Measurements from ENCODE around the gene RAD51B. TPM values are rescaled to one million over a fixed set of nuclear protein-coding genes. Genes with fewer than 3 reads are reported as not detected.

RAD51B gene
- total RNA-seq, 1 donor from 2014 or later: 25.1 TPM

- H3K9me3 Mint-ChIP-seq: peaks cover 19% of the 10 kb centered on the region
- H3K27me3 Mint-ChIP-seq (ENCODE audit: low read depth): no peaks in the 10 kb centered on the region
- peaks cover 5% of the 10 kb centered on the region for H3K4me1 Mint-ChIP-seq (ENCODE audit: low read depth)
- intact Hi-C loops (cut with micrococcal nuclease): no loop called here
- H3K27ac Mint-ChIP-seq: no peak overlapping the region
- no peak overlapping the region for H3K4me3 Mint-ChIP-seq (ENCODE audit: low read depth)
- DNase-seq (ENCODE audit: low spot score): no peak
- H3K36me3 Mint-ChIP-seq (ENCODE audit: low read depth): peaks cover 19% of the 10 kb centered on the region
Measured at GRCh38 chr14:67850066-67850830, 30.7 kb downstream of the RAD51B start.

DNA sequence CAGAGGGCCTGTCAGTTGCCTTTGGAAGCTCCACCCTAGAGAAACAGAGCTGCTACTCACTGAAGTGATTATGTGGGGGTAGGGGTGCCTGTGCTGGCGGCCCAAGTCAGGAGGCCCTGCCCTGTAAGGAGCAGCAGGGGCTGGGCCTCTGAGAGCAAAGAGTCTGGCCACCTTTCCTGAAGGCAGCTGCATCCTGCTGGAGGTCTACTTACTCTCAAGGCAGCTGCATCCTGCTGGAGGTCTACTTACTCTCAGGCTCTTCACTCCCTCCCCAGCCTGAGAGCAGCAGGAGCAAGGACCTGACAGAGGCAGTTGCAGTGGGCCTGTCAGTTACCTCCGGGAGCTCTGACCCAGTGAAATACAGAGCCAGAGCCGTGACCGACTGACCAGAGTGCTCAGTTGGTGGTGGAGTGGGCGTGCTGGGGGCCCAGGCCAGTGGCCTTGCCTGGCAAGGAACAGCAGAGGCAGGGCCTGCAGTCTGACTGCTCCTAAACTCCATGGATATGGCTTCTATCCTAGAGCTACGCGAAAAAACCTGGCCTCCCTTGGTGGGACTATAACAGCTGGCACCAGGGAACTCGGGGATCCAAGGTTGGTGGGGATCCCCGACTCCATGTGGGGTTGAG is 32.3 kb downstream of the RAD51B start:
- intact Hi-C loops (cut with micrococcal nuclease): no loop called here
- Mint-ChIP-seq H3K36me3 (ENCODE audit: low read depth) (peaks cover 16% of the 10 kb centered on the region), H3K4me3 (ENCODE audit: low read depth) (no peak overlapping the region), H3K27ac (no peak overlapping the region), H3K27me3 (ENCODE audit: low read depth) (no peaks in the 10 kb centered on the region), H3K4me1 (ENCODE audit: low read depth) (peaks cover 7% of the 10 kb centered on the region), H3K9me3 (peaks cover 19% of the 10 kb centered on the region)
- DNase-seq (ENCODE audit: low spot score): no peak

- H3K4me3 Mint-ChIP-seq (ENCODE audit: low read depth): no peak overlapping the region
- no peak overlapping the region for H3K27ac Mint-ChIP-seq
- intact Hi-C loops (cut with micrococcal nuclease): no loop called here
- H3K9me3 Mint-ChIP-seq: peaks cover 14% of the 10 kb centered on the region
- peaks cover 7% of the 10 kb centered on the region for H3K4me1 Mint-ChIP-seq (ENCODE audit: low read depth)
- DNase-seq (ENCODE audit: low spot score): no peak
- peaks cover 7% of the 10 kb centered on the region for H3K36me3 Mint-ChIP-seq (ENCODE audit: low read depth)
- H3K27me3 Mint-ChIP-seq (ENCODE audit: low read depth): no peaks in the 10 kb centered on the region
Measured at GRCh38 chr14:67852926-67853604, 33.5 kb downstream of the RAD51B start.

GRCh38 chr14:67853715-67854114 is 34.1 kb downstream of the RAD51B start:
- Mint-ChIP-seq H3K4me3 (ENCODE audit: low read depth) (no peak overlapping the region), H3K9me3 (peaks cover 9% of the 10 kb centered on the region), H3K27ac (no peak overlapping the region), H3K27me3 (ENCODE audit: low read depth) (no peaks in the 10 kb centered on the region), H3K4me1 (ENCODE audit: low read depth) (peaks cover 7% of the 10 kb centered on the region), H3K36me3 (ENCODE audit: low read depth) (peaks cover 7% of the 10 kb centered on the region)
- no peak for DNase-seq (ENCODE audit: low spot score)
- intact Hi-C loops (cut with micrococcal nuclease): no loop called here

DNA sequence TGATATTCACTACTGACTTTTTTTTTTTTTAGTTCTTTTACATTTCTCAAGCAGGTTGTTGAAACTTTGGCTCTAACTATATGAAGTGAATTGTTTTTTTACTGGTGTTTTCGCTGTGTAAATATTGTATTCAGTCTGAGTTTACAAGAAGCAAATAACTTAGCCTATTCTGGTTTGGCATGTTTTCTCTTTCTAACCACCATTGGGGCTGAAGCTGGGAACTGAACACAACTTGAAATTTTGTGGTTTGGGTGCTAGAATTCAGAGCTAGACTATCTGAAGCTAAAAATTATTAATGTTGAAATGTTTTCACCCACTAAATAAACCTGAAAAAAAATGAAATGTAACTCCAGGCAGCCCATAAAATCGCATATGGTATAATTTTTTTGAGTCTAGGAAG is 37.2 kb downstream of the RAD51B start:
- intact Hi-C loops (cut with micrococcal nuclease): no loop called here
- Mint-ChIP-seq H3K27ac (no peak overlapping the region), H3K27me3 (ENCODE audit: low read depth) (no peaks in the 10 kb centered on the region), H3K4me1 (ENCODE audit: low read depth) (peaks cover 12% of the 10 kb centered on the region), H3K36me3 (ENCODE audit: low read depth) (no peaks in the 10 kb centered on the region), H3K9me3 (no peaks in the 10 kb centered on the region), H3K4me3 (ENCODE audit: low read depth) (no peak overlapping the region)
- no peak for DNase-seq (ENCODE audit: low spot score)

DNA sequence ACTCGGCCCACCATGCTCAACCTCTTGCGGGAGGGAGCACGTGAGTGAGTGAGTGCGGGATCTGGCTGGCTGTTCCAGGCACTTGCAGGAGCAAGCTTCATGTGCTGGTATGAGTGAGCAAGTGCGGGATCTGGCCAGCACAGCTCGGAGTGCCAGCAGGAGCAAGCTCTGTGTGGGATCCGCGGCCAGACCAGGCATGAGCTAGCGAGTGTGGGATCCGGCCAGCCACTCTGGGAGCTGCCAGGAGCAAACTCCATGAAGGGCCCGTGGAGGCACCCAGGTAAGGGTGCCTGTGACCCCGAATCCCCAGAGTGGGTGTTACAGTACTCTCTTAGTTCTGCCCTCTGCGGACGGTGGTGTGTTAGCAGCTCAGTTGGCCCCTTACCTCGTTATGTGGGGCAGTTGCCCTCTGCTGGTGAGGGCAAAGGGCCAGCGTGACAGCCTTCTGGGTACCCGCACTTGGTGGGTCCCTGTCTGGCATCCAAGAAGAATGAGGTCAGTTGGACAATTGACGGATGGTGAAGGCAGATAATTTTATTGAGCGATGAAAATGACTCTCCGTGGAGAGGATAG is 38.3 kb downstream of the RAD51B start:
- Mint-ChIP-seq H3K27ac (no peak overlapping the region), H3K27me3 (ENCODE audit: low read depth) (no peaks in the 10 kb centered on the region), H3K4me1 (ENCODE audit: low read depth) (peaks cover 12% of the 10 kb centered on the region), H3K36me3 (ENCODE audit: low read depth) (no peaks in the 10 kb centered on the region), H3K9me3 (no peaks in the 10 kb centered on the region), H3K4me3 (ENCODE audit: low read depth) (no peak overlapping the region)
- intact Hi-C loops (cut with micrococcal nuclease): no loop called here
- no peak for DNase-seq (ENCODE audit: low spot score)

DNA sequence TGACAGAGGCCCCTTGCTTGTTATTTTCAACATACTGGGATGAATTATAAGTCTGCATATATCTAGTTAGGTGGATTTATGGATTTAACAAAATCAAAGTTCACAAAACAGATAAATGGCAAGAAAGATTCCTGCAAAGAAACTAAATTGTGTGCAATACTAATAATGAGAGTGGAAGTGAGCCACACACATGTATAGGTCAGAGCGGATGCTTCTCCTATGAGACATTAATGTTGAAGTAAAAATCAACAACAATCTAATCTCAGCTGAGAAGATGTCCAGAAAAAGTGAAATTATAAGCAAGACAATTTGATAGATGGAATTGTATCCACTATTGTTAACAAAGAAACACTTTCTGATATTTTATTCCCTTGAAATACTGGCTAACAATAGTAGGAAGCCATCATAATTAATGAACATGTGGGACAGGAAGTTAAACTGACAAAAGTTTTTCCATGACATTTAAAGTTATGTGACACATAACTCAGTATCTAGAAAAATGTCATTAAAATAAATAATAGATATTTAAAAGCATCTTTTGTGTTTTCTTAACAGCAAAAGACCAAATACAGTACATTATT is 39.7 kb downstream of the RAD51B start:
- intact Hi-C loops (cut with micrococcal nuclease): no loop called here
- H3K4me3 Mint-ChIP-seq (ENCODE audit: low read depth): no peak overlapping the region
- no peaks in the 10 kb centered on the region for H3K36me3 Mint-ChIP-seq (ENCODE audit: low read depth)
- H3K27ac Mint-ChIP-seq: no peak overlapping the region
- peaks cover 10% of the 10 kb centered on the region for H3K4me1 Mint-ChIP-seq (ENCODE audit: low read depth)
- DNase-seq (ENCODE audit: low spot score): no peak
- no peaks in the 10 kb centered on the region for H3K27me3 Mint-ChIP-seq (ENCODE audit: low read depth)
- H3K9me3 Mint-ChIP-seq: no peaks in the 10 kb centered on the region

DNA sequence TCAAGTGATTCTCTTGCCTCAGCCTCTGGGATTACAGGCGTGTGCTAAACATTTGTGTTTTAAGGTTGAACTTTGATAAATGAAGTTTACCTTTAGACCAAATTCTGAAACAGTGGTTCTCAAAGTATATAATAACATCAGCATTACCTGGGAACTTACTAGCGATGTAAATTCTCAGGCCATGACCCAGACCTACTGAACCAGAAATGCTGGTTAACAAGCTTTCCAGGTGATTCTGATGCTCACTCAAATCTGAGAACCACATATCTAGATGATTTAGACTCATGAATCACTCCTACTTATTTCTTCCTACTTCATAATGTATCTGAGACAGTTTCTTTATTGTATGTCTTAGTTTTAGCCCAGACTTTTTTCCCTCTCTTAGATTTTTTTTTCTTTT is 43.6 kb downstream of the RAD51B start:
- H3K9me3 Mint-ChIP-seq: peaks cover 5% of the 10 kb centered on the region
- no peak for DNase-seq (ENCODE audit: low spot score)
- H3K4me1 Mint-ChIP-seq (ENCODE audit: low read depth): peaks cover 8% of the 10 kb centered on the region
- intact Hi-C loops (cut with micrococcal nuclease): no loop called here
- H3K27me3 Mint-ChIP-seq (ENCODE audit: low read depth): no peaks in the 10 kb centered on the region
- H3K4me3 Mint-ChIP-seq (ENCODE audit: low read depth): no peak overlapping the region
- H3K36me3 Mint-ChIP-seq (ENCODE audit: low read depth): peaks cover 21% of the 10 kb centered on the region
- H3K27ac Mint-ChIP-seq: no peak overlapping the region

DNA sequence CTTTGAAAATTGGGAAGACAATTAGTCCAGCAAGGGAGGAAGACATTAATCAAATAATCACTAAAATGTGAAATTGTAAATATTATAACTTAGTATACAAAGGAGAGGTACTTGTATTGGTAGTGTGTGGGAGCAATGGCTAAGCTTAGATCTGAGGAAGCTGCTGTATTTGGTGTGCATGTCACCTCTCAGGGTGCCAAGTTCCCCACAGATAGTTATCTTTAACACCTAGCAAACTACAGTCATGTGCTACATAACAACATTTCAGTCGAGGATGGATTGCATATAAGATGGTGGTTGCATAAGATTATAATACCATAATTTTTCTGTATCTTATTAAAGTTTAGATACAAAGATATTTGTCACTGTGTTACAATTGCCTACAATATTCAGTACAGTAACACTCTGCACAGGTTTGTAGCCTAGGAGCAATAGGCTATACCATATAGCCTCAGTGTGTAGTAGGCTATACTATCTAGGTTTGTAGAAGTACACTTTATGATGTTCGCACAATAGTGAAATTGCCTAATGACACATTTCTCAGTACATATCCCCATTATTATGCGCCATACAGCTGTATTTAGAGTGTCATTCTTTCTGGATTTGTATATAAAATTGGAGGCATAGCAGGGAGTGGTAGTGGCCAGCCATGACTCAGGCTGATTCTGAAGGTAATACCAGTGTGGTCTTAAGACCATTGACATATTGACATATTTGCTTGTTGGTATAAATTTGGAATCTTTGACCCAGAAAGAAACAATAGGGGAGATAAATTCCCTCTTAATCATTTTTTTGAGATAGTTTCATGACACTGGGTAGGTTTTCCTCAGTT is 55.8 kb downstream of the RAD51B start:
- Mint-ChIP-seq H3K36me3 (ENCODE audit: low read depth) (no peaks in the 10 kb centered on the region), H3K27me3 (ENCODE audit: low read depth) (no peaks in the 10 kb centered on the region), H3K27ac (no peak overlapping the region), H3K4me1 (ENCODE audit: low read depth) (no peaks in the 10 kb centered on the region), H3K9me3 (peaks cover 6% of the 10 kb centered on the region), H3K4me3 (ENCODE audit: low read depth) (no peak overlapping the region)
- intact Hi-C loops (cut with micrococcal nuclease): no loop called here
- no peak for DNase-seq (ENCODE audit: low spot score)

DNA sequence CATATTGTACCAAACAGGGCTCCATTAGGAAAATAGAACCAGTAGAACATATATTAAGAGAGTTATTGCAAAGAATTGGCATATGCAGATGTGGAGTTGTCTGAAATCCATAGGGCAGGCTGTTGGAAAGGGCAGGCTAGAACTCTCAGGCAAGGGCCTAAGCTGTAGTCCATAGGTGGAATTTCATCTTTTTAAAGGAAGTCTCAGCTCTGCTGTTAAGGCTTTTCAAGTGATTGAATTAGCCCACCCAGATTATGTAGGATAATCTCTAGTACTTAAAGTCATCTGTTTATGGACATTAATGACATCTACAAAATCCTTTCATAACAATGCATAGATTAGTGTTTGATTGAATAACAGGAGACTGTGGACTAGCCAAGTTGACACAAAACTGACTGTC is 59.4 kb downstream of the RAD51B start:
- DNase-seq (ENCODE audit: low spot score): no peak
- H3K27me3 Mint-ChIP-seq (ENCODE audit: low read depth): no peaks in the 10 kb centered on the region
- H3K4me1 Mint-ChIP-seq (ENCODE audit: low read depth): peaks cover 13% of the 10 kb centered on the region
- no peaks in the 10 kb centered on the region for H3K9me3 Mint-ChIP-seq
- no peaks in the 10 kb centered on the region for H3K36me3 Mint-ChIP-seq (ENCODE audit: low read depth)
- no peak overlapping the region for H3K4me3 Mint-ChIP-seq (ENCODE audit: low read depth)
- intact Hi-C loops (cut with micrococcal nuclease): no loop called here
- no peak overlapping the region for H3K27ac Mint-ChIP-seq

GRCh38 chr14:67881225-67881624 is 61.6 kb downstream of the RAD51B start:
- Mint-ChIP-seq H3K4me1 (ENCODE audit: low read depth) (peaks cover 16% of the 10 kb centered on the region), H3K9me3 (no peaks in the 10 kb centered on the region), H3K36me3 (ENCODE audit: low read depth) (no peaks in the 10 kb centered on the region), H3K4me3 (ENCODE audit: low read depth) (no peak overlapping the region), H3K27me3 (ENCODE audit: low read depth) (no peaks in the 10 kb centered on the region), H3K27ac (no peak overlapping the region)
- intact Hi-C loops (cut with micrococcal nuclease): no loop called here
- DNase-seq (ENCODE audit: low spot score): no peak

- intact Hi-C loops (cut with micrococcal nuclease): no loop called here
- H3K4me3 Mint-ChIP-seq (ENCODE audit: low read depth): no peak overlapping the region
- H3K4me1 Mint-ChIP-seq (ENCODE audit: low read depth): peaks cover 16% of the 10 kb centered on the region
- H3K9me3 Mint-ChIP-seq: no peaks in the 10 kb centered on the region
- H3K27me3 Mint-ChIP-seq (ENCODE audit: low read depth): no peaks in the 10 kb centered on the region
- H3K36me3 Mint-ChIP-seq (ENCODE audit: low read depth): no peaks in the 10 kb centered on the region
- H3K27ac Mint-ChIP-seq: no peak overlapping the region
- DNase-seq (ENCODE audit: low spot score): no peak
Measured at GRCh38 chr14:67882986-67883555, 63.5 kb downstream of the RAD51B start.

Measured in activated T-helper 2 cell treated with anti-CD3 and anti-CD28 coated beads, Interferon-gamma antibody, Interleukin-2, Interleukin-4, amounts not matched to agents 10 μg/mL and 5 μg/mL and 100 μg/mL, durations not matched to agents 14 hours and 24 hours and 36 hours (primary cell).